ENCODE data around the gene IRX3. TPM values are rescaled to one million over a fixed set of nuclear protein-coding genes. Genes with fewer than 3 reads are reported as not detected.

Gene IRX3
- total RNA-seq, 2 experiments from 2014 or later = not detected

DNA sequence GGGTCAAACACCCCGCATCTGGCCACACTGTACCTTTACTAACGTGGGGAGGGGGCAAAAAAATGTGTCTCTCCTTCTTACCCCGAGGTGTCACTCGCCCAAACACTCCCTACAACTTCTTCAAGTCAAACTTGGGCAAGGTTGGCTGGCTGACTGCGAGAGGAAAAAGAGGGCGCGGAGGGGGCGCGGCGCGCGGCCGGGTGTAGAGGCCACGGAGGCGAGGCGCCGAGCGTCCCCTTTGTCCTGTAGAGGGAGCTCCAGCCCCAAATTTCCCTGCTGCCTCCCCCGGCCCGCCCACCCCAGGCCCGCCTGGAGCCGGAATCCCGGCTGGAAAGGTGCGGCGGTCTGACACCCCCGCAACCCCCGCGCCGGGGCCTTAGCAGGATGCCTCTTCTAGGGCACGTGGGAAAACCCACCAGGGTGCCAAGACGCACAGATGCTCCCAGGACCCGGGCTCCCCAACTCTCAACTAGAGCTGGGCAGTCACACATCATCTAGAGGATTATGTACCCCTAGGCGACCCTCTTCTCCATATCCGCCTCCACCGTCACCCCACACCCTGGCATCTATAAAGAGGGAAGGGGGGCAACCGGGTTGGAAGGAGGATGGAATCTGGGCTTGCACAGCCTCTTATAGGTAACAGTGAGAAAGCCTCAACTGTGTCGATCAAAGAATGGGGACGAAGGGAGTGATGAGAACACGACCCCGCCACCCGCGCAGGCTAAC lies 4.2 kb downstream of the IRX3 start:
- no peaks in the 10 kb centered on the region for H3K9me3 Mint-ChIP-seq
- DNase-seq = peak; percentile 59
- intact Hi-C loops (cut with micrococcal nuclease) = loop anchor here (2.0 to 5.0 kb wide), 4 partner anchors 390 to 730 kb away; partner anchors contain the start of gene IRX5
- CTCF ChIA-PET = interaction anchor here (0.7 to 1.3 kb wide), 3 partner anchors 10 to 460 kb away, joined by 3 to 8 read pairs (median 3); no protein-coding TSS in a partner anchor
- peaks cover 28% of the 10 kb centered on the region for H3K4me1 Mint-ChIP-seq (ENCODE audit: low read depth)
- peaks cover 61% of the 10 kb centered on the region for H3K27me3 Mint-ChIP-seq (ENCODE audit: low read depth)
- H3K27ac Mint-ChIP-seq = no peak overlapping the region
- peak overlapping the region; percentile 15 for H3K4me3 Mint-ChIP-seq
- H3K36me3 Mint-ChIP-seq (ENCODE audit: low read depth) = no peaks in the 10 kb centered on the region

DNA sequence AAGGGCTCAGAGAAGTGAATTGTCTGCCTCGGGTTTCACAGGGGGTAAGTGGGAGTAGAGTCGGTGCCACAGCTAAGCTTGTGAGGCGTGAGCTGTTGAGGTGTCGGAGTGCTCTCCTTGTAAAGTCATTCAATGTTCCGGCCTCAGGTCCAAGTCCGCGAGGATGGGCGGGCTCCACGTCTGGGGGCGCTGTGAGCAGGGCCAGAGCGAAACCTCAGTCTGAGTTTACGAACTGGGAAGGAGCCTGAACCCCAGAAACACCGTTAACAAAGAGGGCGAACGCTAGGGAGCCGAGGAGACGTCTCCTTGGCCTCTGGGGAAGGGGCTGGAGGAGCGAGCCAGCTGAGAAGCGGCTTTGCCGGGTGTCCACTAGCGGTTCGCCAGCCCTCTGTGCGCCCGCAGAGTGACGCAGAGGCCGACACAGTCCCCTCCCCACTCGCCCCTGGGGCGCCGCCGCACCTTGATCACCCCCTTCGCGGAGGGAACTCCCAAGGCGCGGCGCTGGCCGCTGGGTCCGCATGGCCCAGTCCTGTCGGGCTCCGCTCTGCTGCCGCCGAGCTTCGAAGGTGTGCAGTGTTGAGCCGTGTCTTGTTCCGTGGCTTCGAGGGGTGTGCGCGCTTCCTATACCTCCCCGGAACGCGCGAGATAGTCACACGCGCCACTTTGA lies 4.9 kb downstream of the IRX3 start:
- intact Hi-C loops (cut with micrococcal nuclease) = loop anchor here (2.0 to 5.0 kb wide), 5 partner anchors 335 to 729 kb away; partner anchors contain the start of gene IRX5
- Mint-ChIP-seq H3K36me3 (ENCODE audit: low read depth) (no peaks in the 10 kb centered on the region), H3K9me3 (no peaks in the 10 kb centered on the region), H3K27ac (no peak overlapping the region), H3K27me3 (ENCODE audit: low read depth) (peaks cover 60% of the 10 kb centered on the region), H3K4me1 (ENCODE audit: low read depth) (peaks cover 28% of the 10 kb centered on the region), H3K4me3 (peak overlapping the region; percentile 15)
- CTCF ChIA-PET = interaction anchor here (0.7 to 1.3 kb wide), 3 partner anchors 389 to 655 kb away, joined by 3 read pairs; no protein-coding TSS in a partner anchor
- DNase-seq = no peak

DNA sequence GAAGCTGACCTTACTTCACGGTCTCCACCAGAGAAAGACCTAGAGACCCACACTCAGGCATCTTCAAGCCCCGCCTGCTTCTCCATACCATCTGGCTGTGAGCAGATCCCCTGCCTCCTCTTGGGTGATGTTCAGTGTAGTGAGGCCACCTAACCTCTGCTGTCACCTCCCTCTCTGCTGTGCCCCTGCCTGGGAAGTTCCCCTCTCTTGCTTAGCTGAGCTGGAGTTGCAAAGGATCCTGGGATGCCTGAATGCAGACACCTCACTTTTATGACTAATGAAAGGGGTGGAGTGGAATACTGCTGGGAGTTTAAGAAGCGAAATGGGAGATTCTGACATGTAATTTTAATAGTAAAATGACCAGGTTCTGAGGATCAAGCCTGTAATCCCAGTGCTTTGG lies 5.8 kb downstream of the IRX3 start:
- peak; percentile 27 for DNase-seq
- Mint-ChIP-seq H3K27me3 (ENCODE audit: low read depth) (peaks cover 54% of the 10 kb centered on the region), H3K4me1 (ENCODE audit: low read depth) (peaks cover 23% of the 10 kb centered on the region), H3K36me3 (ENCODE audit: low read depth) (no peaks in the 10 kb centered on the region), H3K4me3 (no peak overlapping the region), H3K9me3 (no peaks in the 10 kb centered on the region), H3K27ac (no peak overlapping the region)
- intact Hi-C loops (cut with micrococcal nuclease) = loop anchor here (2.0 to 5.0 kb wide), 3 partner anchors 334 to 728 kb away; no protein-coding TSS in a partner anchor
- CTCF ChIA-PET = interaction anchor here (1.2 kb wide), 1 partner anchor 656 kb away, joined by 3 read pairs; no protein-coding TSS in a partner anchor

DNA sequence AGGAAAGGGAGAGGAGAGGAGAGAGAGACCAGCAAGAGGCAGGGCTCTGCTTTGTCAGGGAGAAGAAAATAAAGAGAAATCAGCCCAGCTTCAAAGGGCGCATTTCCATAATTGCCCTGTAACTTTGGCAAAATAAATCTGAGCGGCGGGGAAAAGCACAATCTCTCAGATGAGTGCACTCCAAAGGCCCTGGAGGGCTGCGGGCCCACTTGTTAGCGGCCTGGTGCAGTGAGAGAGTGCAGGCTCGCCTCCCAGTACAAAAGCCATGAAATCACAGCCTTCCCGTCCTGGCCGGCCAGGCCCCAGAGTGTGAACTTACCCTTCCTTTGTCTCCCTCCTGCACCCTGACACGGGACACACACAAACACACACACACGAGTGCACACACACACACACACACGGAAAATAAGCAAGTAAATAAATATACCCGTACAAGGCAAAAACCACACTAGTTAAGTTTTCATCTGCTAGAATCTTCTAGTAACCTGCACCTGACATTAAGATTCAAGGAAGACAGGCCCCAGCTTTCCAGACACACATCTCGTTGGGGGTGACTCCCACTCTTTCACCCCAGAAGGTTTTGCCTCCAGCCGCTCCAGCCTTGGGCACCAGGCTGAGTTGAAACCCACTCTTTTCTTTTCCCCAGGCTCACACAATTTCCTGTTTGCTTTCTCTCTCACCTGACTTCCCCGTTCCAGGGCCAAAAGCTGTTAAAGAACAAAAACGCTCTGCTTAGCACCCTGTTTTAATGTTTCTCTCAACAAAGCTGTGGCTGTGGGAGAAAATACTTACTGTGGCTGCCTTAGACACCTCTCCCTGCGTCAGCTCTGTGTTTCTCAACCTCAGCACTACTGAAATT lies 8.5 kb downstream of the IRX3 start:
- intact Hi-C loops (cut with micrococcal nuclease) = no loop called here
- no peak for DNase-seq
- H3K4me1 Mint-ChIP-seq (ENCODE audit: low read depth) = peaks cover 9% of the 10 kb centered on the region
- H3K9me3 Mint-ChIP-seq = no peaks in the 10 kb centered on the region
- CTCF ChIA-PET = no interaction called here
- no peak overlapping the region for H3K4me3 Mint-ChIP-seq
- H3K36me3 Mint-ChIP-seq (ENCODE audit: low read depth) = no peaks in the 10 kb centered on the region
- H3K27ac Mint-ChIP-seq = no peak overlapping the region
- peaks cover 39% of the 10 kb centered on the region for H3K27me3 Mint-ChIP-seq (ENCODE audit: low read depth)

DNA sequence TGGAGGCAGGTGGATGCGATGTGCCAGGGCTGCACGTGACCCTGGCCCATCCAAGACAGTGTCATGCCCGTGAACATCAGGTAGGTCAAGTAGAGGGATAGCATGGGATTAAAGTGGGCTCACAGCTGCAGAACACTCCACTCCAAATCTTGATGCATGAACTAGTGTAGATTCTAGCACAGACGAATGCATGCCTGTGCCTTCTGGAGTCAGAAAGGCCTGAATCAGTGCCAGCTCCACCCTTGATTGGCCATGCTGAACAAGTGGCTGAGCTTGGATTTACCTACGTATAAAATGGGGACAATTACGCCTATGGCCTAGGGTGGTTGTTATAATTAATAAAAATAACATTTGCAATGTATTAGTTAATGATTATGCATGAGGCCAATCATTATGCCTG lies 10.6 kb downstream of the IRX3 start:
- peaks cover 23% of the 10 kb centered on the region for H3K27me3 Mint-ChIP-seq (ENCODE audit: low read depth)
- no peak for DNase-seq
- peaks cover 2% of the 10 kb centered on the region for H3K4me1 Mint-ChIP-seq (ENCODE audit: low read depth)
- no peak overlapping the region for H3K4me3 Mint-ChIP-seq
- H3K27ac Mint-ChIP-seq = no peak overlapping the region
- H3K9me3 Mint-ChIP-seq = no peaks in the 10 kb centered on the region
- CTCF ChIA-PET = no interaction called here
- H3K36me3 Mint-ChIP-seq (ENCODE audit: low read depth) = no peaks in the 10 kb centered on the region
- intact Hi-C loops (cut with micrococcal nuclease) = no loop called here

DNA sequence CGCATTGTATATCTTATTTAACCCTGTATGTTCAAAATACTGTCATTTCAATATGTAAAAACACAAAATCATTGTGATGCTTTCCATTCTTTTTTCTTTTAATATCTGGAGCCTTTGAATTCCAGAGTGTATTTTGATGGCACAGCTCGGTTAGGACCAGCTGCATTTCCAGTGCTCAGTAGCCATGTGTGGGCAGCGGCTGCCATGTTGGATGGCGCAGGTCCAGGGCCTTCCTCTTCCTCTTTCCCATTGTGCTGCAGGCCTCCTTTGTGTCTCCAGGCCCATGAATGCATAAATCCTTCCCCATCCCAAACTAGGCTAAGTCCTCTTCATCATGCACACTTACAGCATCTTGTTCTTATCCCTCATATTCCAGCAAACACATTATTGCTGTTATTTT lies 13.0 kb downstream of the IRX3 start:
- intact Hi-C loops (cut with micrococcal nuclease) = no loop called here
- CTCF ChIA-PET = no interaction called here
- H3K4me3 Mint-ChIP-seq = no peak overlapping the region

DNA sequence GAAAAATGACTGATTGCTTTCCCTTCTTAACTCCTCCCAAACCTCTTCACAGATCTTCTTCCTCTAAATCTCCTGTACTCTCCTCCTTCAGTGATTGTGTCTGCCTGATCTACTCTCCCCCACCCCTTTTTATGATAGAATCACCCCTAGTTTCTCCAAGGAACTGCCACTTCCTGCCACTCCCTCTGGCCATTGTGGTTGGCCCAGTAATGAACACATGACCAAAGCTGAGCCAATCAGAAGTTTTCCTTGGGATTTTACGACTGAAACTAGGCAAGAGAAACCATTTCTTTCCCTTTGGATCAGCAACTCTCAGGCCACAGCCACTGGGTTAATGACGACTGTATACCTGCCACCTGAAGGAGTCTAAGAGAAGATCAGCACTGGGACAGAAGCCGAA lies 15.9 kb downstream of the IRX3 start:
- CTCF ChIA-PET = no interaction called here
- no peak for DNase-seq
- intact Hi-C loops (cut with micrococcal nuclease) = no loop called here
- Mint-ChIP-seq H3K27ac (no peak overlapping the region), H3K9me3 (no peaks in the 10 kb centered on the region), H3K4me1 (ENCODE audit: low read depth) (no peaks in the 10 kb centered on the region), H3K4me3 (no peak overlapping the region), H3K27me3 (ENCODE audit: low read depth) (peaks cover 7% of the 10 kb centered on the region), H3K36me3 (ENCODE audit: low read depth) (no peaks in the 10 kb centered on the region)

More for the DNA sequence above, 13.0 kb downstream of the IRX3 start:
- Mint-ChIP-seq H3K27me3 (ENCODE audit: low read depth) (peaks cover 5% of the 10 kb centered on the region), H3K9me3 (no peaks in the 10 kb centered on the region), H3K27ac (no peak overlapping the region), H3K4me1 (ENCODE audit: low read depth) (no peaks in the 10 kb centered on the region), H3K36me3 (ENCODE audit: low read depth) (no peaks in the 10 kb centered on the region)
- no peak for DNase-seq

DNA sequence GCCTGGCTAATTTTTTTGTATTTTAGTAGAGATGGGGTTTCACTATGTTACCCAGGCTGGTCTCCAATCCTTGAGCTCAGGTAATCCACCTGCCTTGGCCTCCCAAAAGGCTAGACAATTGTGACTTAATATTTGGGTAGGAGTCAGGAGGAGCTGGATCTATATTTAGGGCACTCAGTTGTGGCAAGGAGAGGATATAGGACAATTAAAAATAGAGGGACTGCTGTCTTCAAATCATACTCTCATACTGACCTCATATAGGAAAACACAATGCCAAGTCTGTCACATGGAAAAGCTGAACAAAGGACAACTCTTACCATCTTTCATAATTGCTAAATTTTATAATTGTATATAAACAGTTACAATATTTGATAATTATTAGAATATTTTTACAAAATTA lies 17.1 kb downstream of the IRX3 start:
- H3K9me3 Mint-ChIP-seq = no peaks in the 10 kb centered on the region
- H3K4me1 Mint-ChIP-seq (ENCODE audit: low read depth) = no peaks in the 10 kb centered on the region
- CTCF ChIA-PET = no interaction called here
- no peaks in the 10 kb centered on the region for H3K36me3 Mint-ChIP-seq (ENCODE audit: low read depth)
- intact Hi-C loops (cut with micrococcal nuclease) = no loop called here
- no peak overlapping the region for H3K4me3 Mint-ChIP-seq
- no peak overlapping the region for H3K27ac Mint-ChIP-seq
- peaks cover 7% of the 10 kb centered on the region for H3K27me3 Mint-ChIP-seq (ENCODE audit: low read depth)
- DNase-seq = no peak

DNA sequence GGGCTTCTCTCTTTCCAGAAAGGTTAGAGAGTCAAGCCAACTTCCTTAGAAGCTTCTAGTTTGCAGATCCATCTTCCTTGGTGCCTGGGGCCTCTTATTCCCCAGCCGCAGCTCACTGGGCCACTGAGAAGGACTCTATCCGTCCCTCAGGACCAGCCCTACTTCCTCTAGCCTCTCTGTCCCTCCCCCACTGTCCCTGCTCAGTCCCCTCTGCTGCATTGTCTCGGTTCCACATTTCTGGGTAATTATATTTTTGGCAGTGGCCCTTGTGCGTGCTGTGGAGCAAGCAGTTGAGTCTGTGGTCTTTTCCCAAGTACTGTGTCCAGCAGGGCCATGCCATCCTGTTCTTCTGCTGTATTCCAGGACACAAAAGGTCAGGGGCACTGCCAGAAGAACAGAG lies 17.8 kb downstream of the IRX3 start:
- intact Hi-C loops (cut with micrococcal nuclease) = no loop called here
- H3K27me3 Mint-ChIP-seq (ENCODE audit: low read depth) = peaks cover 5% of the 10 kb centered on the region
- CTCF ChIA-PET = no interaction called here
- no peak overlapping the region for H3K27ac Mint-ChIP-seq
- H3K9me3 Mint-ChIP-seq = no peaks in the 10 kb centered on the region
- DNase-seq = no peak
- H3K4me1 Mint-ChIP-seq (ENCODE audit: low read depth) = no peaks in the 10 kb centered on the region
- H3K36me3 Mint-ChIP-seq (ENCODE audit: low read depth) = no peaks in the 10 kb centered on the region
- H3K4me3 Mint-ChIP-seq = no peak overlapping the region

DNA sequence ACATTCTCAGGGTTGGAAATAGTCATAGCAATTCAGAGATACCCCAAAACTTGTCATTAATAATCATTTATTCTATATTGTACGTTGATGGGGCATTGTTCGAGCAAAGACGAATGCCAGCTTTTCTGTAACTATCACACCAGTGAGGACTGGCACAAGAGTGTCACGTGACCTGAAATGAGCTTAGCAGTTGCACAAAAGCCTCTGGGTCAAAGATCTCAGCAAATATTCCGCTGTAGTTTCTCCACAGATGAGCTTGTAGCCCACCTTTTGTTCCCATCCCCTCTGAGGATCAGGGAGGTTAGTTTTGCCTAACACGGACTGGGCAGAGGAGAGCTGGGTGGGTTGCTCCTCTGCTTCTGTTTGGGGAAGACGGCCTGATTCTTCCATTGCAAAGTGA lies 18.2 kb downstream of the IRX3 start:
- CTCF ChIA-PET = no interaction called here
- DNase-seq = no peak
- H3K4me3 Mint-ChIP-seq = no peak overlapping the region
- intact Hi-C loops (cut with micrococcal nuclease) = no loop called here
- peaks cover 2% of the 10 kb centered on the region for H3K27me3 Mint-ChIP-seq (ENCODE audit: low read depth)
- H3K9me3 Mint-ChIP-seq = no peaks in the 10 kb centered on the region
- no peak overlapping the region for H3K27ac Mint-ChIP-seq
- no peaks in the 10 kb centered on the region for H3K36me3 Mint-ChIP-seq (ENCODE audit: low read depth)
- H3K4me1 Mint-ChIP-seq (ENCODE audit: low read depth) = no peaks in the 10 kb centered on the region

DNA sequence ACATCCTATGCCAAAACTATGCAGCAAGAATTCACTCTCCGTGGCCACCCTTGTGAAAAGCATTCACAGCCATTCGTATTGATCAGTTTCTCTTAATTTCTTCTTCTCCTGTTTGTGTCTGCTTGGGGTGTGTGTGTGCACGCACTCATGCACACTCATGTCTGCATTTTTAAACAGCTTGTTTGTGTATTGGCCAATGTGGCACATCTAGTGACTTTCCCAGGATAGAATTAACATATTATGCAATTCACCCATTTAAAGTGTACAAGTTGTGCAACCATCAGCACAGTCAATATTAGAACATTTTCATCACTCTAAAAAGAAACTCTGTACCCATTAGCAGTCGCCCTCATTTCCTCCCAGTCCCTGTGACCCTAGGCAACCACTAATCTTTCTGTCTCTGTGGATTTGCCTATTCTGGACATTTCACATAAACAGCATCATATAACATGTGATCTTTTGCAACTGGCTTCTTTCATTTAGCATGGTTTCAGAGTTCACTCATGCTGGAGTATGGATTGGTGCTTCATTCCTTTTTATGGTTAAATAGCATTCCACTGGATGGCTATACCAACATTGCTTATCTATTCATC lies 20.1 kb downstream of the IRX3 start:
- Mint-ChIP-seq H3K4me1 (ENCODE audit: low read depth) (no peaks in the 10 kb centered on the region), H3K4me3 (no peak overlapping the region)

DNA sequence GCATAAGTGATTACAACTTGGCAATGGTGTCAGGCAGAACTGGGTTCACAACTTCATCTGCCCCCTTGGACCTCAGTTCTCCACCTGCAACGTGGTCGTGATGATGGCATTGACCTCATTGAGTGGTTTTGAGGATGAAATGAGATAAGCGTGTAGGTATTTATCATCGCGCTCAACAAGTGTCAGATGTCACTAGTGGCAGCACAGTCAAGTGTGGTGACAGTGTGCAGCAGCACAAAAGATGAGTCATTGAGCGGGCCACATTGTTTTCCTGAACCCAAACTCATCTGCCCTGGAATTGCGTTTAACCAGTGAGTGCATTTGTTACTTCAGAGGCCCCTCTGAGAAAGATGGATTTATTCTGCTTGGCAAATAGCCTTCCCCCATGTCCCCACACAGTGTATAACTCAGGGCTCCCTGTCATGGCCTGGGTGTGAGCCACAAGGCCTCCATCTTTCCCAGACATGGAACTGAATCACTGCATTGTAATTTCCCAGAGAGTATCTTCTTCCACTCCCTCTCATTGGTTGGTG lies 20.9 kb downstream of the IRX3 start:
- no peak overlapping the region for H3K4me3 Mint-ChIP-seq
- intact Hi-C loops (cut with micrococcal nuclease) = no loop called here
- H3K9me3 Mint-ChIP-seq = no peaks in the 10 kb centered on the region
- no peak for DNase-seq
- H3K4me1 Mint-ChIP-seq (ENCODE audit: low read depth) = no peaks in the 10 kb centered on the region
- no peaks in the 10 kb centered on the region for H3K36me3 Mint-ChIP-seq (ENCODE audit: low read depth)
- H3K27me3 Mint-ChIP-seq (ENCODE audit: low read depth) = peaks cover 2% of the 10 kb centered on the region
- no peak overlapping the region for H3K27ac Mint-ChIP-seq
- CTCF ChIA-PET = no interaction called here

More for the DNA sequence above, 20.1 kb downstream of the IRX3 start:
- CTCF ChIA-PET = no interaction called here
- intact Hi-C loops (cut with micrococcal nuclease) = no loop called here
- Mint-ChIP-seq H3K27me3 (ENCODE audit: low read depth) (peaks cover 2% of the 10 kb centered on the region), H3K9me3 (no peaks in the 10 kb centered on the region), H3K27ac (no peak overlapping the region), H3K36me3 (ENCODE audit: low read depth) (no peaks in the 10 kb centered on the region)
- no peak for DNase-seq

All from activated naive CD4-positive, alpha-beta T cell treated with anti-CD3 and anti-CD28 coated beads for 36 hours (primary cell).